RKO (cell line): ENCODE measurements around the gene ATF2.

Experiments used
- DNase-seq: peaks from one replicate; pipeline ENCODE4 v3.0.0-alpha.2; 2016; ENCODE audit warnings: low spot score

ATF2 gene

GRCh38 chr2:175167792-175168563 is at the start of gene ATF2:
Gene ATF2 (minus strand): TSS chr2:175168203. CDS start chr2:175136443, 31,760 bp downstream.
- DNase-seq: peak; percentile 98

GRCh38 chr2:175207741-175208438 is 39.9 kb upstream of the ATF2 start:
- DNase-seq: no peak

GRCh38 chr2:175206866-175207265 is 38.9 kb upstream of the ATF2 start:
- DNase-seq: no peak

- DNase-seq: no peak
Measured at GRCh38 chr2:175205523-175205922, 37.5 kb upstream of the ATF2 start.

- peak; percentile 63 for DNase-seq
Measured at GRCh38 chr2:175203621-175204496, 35.9 kb upstream of the ATF2 start.

- no peak for DNase-seq
Measured at GRCh38 chr2:175195012-175195411, 27.0 kb upstream of the ATF2 start.

- DNase-seq: no peak
Measured at GRCh38 chr2:175188761-175189160, 20.8 kb upstream of the ATF2 start.

GRCh38 chr2:175187378-175187777 is 19.4 kb upstream of the ATF2 start:
- peak; percentile 56 for DNase-seq

- DNase-seq: no peak
Measured at GRCh38 chr2:175183674-175184073, 15.7 kb upstream of the ATF2 start.

GRCh38 chr2:175181877-175182308 is 13.9 kb upstream of the ATF2 start:
- no peak for DNase-seq

GRCh38 chr2:175181104-175181876 is 13.3 kb upstream of the ATF2 start, which contains the start of gene ATP5MC3:
Gene ATP5MC3 (minus strand): TSS chr2:175181710. CDS start chr2:175181393, 317 bp downstream.
- DNase-seq: peak; percentile 96

GRCh38 chr2:175180701-175181103 is 12.7 kb upstream of the ATF2 start:
- DNase-seq: peak; percentile 73

- no peak for DNase-seq
Measured at GRCh38 chr2:175176624-175177023, 8.6 kb upstream of the ATF2 start.

GRCh38 chr2:175175896-175176295 is 7.9 kb upstream of the ATF2 start:
- DNase-seq: no peak

GRCh38 chr2:175175320-175175719 is 7.3 kb upstream of the ATF2 start:
- no peak for DNase-seq

GRCh38 chr2:175170659-175171304 is 2.8 kb upstream of the ATF2 start:
- no peak for DNase-seq

- DNase-seq: no peak
Measured at GRCh38 chr2:175169191-175169590, 1.2 kb upstream of the ATF2 start.

- DNase-seq: no peak
Measured at GRCh38 chr2:175168564-175168945, 552 bp upstream of the ATF2 start.

- DNase-seq: peak; percentile 52
Measured at GRCh38 chr2:175167076-175167791, 769 bp downstream of the ATF2 start.

GRCh38 chr2:175166216-175166824 is 1.7 kb downstream of the ATF2 start:
- peak; percentile 45 for DNase-seq
